Measurements from ENCODE around the gene ENOX1.

Gene ENOX1

DNA sequence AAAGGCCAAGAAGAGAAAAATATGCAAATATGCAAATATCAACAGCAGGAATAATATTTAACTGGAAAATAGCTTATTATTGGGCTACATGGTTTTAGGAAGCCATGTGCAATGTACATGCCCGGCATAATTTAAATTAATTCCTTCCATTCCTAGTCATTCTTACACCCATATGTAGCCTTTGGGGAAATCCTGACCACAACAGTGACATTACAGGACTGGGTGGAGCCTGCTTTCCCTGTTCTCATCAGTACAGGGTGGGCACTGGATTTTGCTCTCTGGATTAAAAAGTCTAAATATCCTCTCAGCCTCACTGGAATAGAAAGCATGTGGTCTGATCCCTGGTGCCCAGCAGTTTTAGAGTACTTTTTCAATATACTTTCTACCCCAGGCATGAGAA lies 565.2 kb downstream of the ENOX1 start:
- no peak for TF ChIP-seq LEF1 (IDR thresholded peaks at IDR 0.05; ENCODE audit: borderline replicate concordance)
- TF ChIP-seq BHLHE40 (IDR thresholded peaks at IDR 0.05; ENCODE audit: borderline replicate concordance), result no peak
- no peak for TF ChIP-seq CTBP1 (IDR thresholded peaks at IDR 0.05; ENCODE audit: borderline replicate concordance)
- TF ChIP-seq, protein P1, sequence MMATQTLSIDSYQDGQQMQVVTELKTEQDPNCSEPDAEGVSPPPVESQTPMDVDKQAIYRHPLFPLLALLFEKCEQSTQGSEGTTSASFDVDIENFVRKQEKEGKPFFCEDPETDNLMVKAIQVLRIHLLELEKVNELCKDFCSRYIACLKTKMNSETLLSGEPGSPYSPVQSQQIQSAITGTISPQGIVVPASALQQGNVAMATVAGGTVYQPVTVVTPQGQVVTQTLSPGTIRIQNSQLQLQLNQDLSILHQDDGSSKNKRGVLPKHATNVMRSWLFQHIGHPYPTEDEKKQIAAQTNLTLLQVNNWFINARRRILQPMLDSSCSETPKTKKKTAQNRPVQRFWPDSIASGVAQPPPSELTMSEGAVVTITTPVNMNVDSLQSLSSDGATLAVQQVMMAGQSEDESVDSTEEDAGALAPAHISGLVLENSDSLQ (IDR thresholded peaks at IDR 0.05), result no peak
- TF ChIP-seq FOXM1 (IDR thresholded peaks at IDR 0.05; ENCODE audit: borderline replicate concordance), result no peak
- TF ChIP-seq FOXA1 (IDR thresholded peaks at IDR 0.05), result no peak
- TF ChIP-seq FOXK2 (IDR thresholded peaks at IDR 0.05), result no peak
- TF ChIP-seq ZNF384 (IDR thresholded peaks at IDR 0.05), result no peak
- no peak for TF ChIP-seq NFRKB (IDR thresholded peaks at IDR 0.05)
- no peak for TF ChIP-seq SP1 (IDR thresholded peaks at IDR 0.05)
- TF ChIP-seq L3MBTL2 (conservative IDR thresholded peaks at IDR 0.05), result no peak
- TF ChIP-seq HDGF (IDR thresholded peaks at IDR 0.05; ENCODE audit: borderline replicate concordance), result no peak
- TF ChIP-seq SUZ12 (IDR thresholded peaks at IDR 0.05), result no peak

DNA sequence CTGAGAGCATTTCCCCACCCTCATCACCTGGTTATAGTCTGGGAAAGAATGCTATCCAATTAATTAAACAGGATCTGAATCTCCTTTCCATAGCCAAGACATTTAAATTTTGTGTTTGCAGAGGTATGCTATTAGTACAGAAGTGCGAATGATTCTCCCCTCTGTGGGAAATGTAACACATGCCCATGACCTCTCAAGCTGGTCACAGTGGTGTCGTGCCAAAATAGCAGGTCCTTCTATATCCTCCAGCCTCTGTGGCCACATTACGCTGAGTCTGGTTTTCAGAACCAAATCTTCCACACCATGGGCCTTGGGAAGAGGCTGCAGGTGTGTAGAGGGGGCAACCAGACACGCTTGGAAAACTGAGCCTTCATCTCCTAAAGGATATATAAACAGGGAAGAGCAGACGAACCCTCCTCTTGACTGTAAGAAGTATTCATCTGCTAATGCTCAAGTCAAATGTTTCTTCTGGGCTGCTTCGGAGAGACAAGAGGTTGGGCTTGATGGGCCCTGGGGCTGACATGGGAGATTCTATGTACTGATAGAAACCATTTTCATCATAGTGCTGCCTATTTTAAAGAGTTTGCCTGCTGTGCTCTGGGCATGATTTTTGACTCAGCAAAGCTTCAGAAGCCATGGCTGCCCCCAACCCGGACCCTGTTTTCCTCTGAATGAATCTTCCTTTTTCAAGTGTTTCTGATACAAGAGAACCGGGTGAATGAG lies 565.7 kb downstream of the ENOX1 start:
- POLR2A ChIA-PET, result no interaction called here
- DNase-seq (ENCODE audit: extremely low spot score), result no peak
- no peak for TF ChIP-seq FOXK2 (IDR thresholded peaks at IDR 0.05)
- TF ChIP-seq ZNF384 (IDR thresholded peaks at IDR 0.05), result no peak
- TF ChIP-seq SP1 (IDR thresholded peaks at IDR 0.05), result no peak
- TF ChIP-seq NFRKB (IDR thresholded peaks at IDR 0.05), result no peak
- no peak for TF ChIP-seq HDGF (IDR thresholded peaks at IDR 0.05; ENCODE audit: borderline replicate concordance)
- CTCF ChIA-PET, result no interaction called here

More for the DNA sequence above, 565.2 kb downstream of the ENOX1 start:
- no peak for DNase-seq (ENCODE audit: extremely low spot score)
- POLR2A ChIA-PET, result no interaction called here
- CTCF ChIA-PET, result no interaction called here

DNA sequence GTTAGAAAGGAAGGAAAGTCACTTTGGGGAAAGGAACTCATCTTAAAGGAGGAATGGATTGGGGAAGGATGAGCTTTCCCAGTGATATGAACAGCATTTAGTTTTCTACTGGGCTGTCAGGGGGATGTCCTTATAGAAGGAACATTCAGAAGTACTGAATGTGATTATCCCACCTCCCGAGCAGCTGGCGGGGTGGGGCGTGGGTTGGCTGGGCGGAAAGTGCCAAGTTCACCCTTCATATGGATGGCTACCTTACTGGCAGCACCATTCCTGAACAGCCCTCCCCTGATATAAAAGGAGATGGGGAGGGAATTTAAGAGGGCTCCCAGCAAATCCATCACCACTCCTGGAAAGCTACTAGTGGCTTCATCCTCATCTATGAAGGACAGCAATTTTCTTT lies 572.6 kb downstream of the ENOX1 start:
- CTCF ChIA-PET, result no interaction called here
- TF ChIP-seq FOXM1 (IDR thresholded peaks at IDR 0.05; ENCODE audit: borderline replicate concordance), result no peak
- no peak for TF ChIP-seq SP1 (IDR thresholded peaks at IDR 0.05)
- TF ChIP-seq FOXA1 (IDR thresholded peaks at IDR 0.05), result no peak
- TF ChIP-seq LEF1 (IDR thresholded peaks at IDR 0.05; ENCODE audit: borderline replicate concordance), result no peak
- no peak for TF ChIP-seq BHLHE40 (IDR thresholded peaks at IDR 0.05; ENCODE audit: borderline replicate concordance)
- no peak for TF ChIP-seq NFRKB (IDR thresholded peaks at IDR 0.05)
- no peak for TF ChIP-seq HDGF (IDR thresholded peaks at IDR 0.05; ENCODE audit: borderline replicate concordance)
- no peak for TF ChIP-seq ARNT (IDR thresholded peaks at IDR 0.05)
- DNase-seq (ENCODE audit: extremely low spot score), result no peak
- POLR2A ChIA-PET, result no interaction called here

DNA sequence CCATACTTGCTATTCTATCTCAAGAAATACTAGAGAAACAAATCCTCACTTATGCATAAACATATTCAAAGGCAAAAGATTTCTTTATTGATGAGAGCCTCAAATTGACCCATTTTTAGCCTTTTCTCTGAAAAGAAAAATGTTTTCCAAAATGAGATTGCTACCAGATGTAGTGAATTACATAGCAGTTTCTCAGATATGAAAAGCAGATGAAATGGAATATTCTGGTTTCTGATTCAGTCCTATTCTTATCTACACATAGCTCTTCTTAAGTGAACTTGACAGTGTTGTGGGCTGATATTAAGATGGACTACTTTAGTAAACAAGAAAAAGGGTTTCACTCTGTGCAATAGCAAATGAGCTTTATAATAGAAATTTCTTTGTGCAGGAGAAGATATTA lies 579.9 kb downstream of the ENOX1 start:
- ChIA-PET POLR2A (no interaction called here), CTCF (no interaction called here)
- no peak for DNase-seq (ENCODE audit: extremely low spot score)
- no peak for TF ChIP-seq ARNT (IDR thresholded peaks at IDR 0.05)

DNA sequence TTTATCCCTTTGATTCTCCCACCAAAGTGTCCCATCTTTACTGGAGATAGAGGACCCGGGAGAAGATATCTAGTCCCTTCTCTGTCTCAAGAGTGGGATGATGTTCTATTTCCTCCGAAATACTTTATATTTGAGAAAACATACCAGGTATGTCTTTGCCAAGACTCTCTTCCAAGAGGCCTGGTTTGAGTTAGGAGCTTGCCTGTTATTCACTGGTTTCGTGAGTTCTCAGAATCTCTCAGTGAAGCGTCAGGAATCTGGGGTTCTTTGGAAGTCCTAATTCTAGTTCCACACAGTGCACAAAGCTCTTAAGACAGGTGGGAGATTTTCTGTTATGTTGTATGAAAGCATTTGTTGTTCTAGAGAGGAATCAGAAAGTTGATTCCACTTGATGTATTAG lies 581.4 kb downstream of the ENOX1 start:
- DNase-seq (ENCODE audit: extremely low spot score), result no peak
- POLR2A ChIA-PET, result no interaction called here
- TF ChIP-seq SUZ12 (IDR thresholded peaks at IDR 0.05) (no peak), HDGF (IDR thresholded peaks at IDR 0.05; ENCODE audit: borderline replicate concordance) (no peak), TARDBP (IDR thresholded peaks at IDR 0.05) (no peak), FOXM1 (IDR thresholded peaks at IDR 0.05; ENCODE audit: borderline replicate concordance) (no peak), ELF4 (IDR thresholded peaks at IDR 0.05) (no peak), SP1 (IDR thresholded peaks at IDR 0.05) (no peak), CTBP1 (IDR thresholded peaks at IDR 0.05; ENCODE audit: borderline replicate concordance) (no peak), ZNF384 (IDR thresholded peaks at IDR 0.05) (no peak), FOXA1 (IDR thresholded peaks at IDR 0.05) (no peak), ARNT (IDR thresholded peaks at IDR 0.05) (no peak)
- CTCF ChIA-PET, result no interaction called here

DNA sequence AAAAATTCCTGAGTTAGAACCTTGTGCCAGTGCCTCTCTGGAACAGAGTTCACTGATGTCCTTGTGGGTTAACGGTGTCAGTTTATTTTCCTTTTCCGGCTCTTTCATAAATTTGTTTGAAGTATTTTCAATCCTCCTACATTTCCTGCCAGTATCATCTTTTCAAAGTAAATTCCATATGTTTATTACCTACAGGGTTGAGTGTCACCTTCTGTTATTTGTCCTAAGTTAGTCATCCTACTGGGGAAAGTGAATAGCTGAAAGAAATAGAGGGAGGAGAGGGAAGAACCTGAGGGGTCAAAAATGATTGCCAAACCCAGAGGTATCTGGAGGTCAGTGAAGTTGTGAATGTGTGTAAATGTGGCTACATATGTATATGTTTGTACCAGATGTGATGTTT lies 582.2 kb downstream of the ENOX1 start:
- POLR2A ChIA-PET, result no interaction called here
- TF ChIP-seq BHLHE40 (IDR thresholded peaks at IDR 0.05; ENCODE audit: borderline replicate concordance) (no peak), ZNF384 (IDR thresholded peaks at IDR 0.05) (no peak), FOXA1 (IDR thresholded peaks at IDR 0.05) (no peak), NFRKB (IDR thresholded peaks at IDR 0.05) (no peak), HDGF (IDR thresholded peaks at IDR 0.05; ENCODE audit: borderline replicate concordance) (no peak), SUZ12 (IDR thresholded peaks at IDR 0.05) (no peak), FOXK2 (IDR thresholded peaks at IDR 0.05) (no peak), TARDBP (IDR thresholded peaks at IDR 0.05) (no peak), SP1 (IDR thresholded peaks at IDR 0.05) (no peak), ARNT (IDR thresholded peaks at IDR 0.05) (no peak), LEF1 (IDR thresholded peaks at IDR 0.05; ENCODE audit: borderline replicate concordance) (no peak), ELF4 (IDR thresholded peaks at IDR 0.05) (no peak), FOXM1 (IDR thresholded peaks at IDR 0.05; ENCODE audit: borderline replicate concordance) (no peak), CTBP1 (IDR thresholded peaks at IDR 0.05; ENCODE audit: borderline replicate concordance) (no peak)
- TF ChIP-seq, protein P1 (IDR thresholded peaks at IDR 0.05), result no peak
- CTCF ChIA-PET, result no interaction called here

DNA sequence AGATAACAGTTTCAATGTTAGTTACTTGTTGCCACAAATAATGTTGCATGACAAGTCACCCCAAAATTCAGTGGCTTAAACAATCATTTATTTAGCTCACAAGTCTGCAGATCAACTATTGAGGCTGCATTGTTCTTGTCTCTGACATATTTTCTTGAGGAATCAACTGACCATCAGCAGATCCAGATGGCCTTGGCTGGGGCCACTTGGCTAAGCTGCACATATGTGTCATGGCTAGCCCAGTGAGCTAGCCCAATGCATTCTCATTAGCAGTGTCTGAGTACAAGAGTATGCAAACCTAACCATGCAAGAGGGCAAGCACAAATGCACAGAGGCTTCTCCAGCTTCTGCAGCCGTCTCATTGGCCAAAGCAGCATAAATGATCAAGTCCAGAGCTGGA lies 583.0 kb downstream of the ENOX1 start:
- TF ChIP-seq, protein P1 (IDR thresholded peaks at IDR 0.05), result no peak
- TF ChIP-seq NFRKB (IDR thresholded peaks at IDR 0.05) (no peak), FOXA1 (IDR thresholded peaks at IDR 0.05) (no peak), BHLHE40 (IDR thresholded peaks at IDR 0.05; ENCODE audit: borderline replicate concordance) (no peak), FOXM1 (IDR thresholded peaks at IDR 0.05; ENCODE audit: borderline replicate concordance) (no peak)
- ChIA-PET CTCF (interaction anchor here (0.6 kb wide), 1 partner anchor 27 kb away, joined by 3 read pairs; no protein-coding TSS in a partner anchor), POLR2A (no interaction called here)
- no peak for DNase-seq (ENCODE audit: extremely low spot score)

More for the DNA sequence above, 582.2 kb downstream of the ENOX1 start:
- no peak for DNase-seq (ENCODE audit: extremely low spot score)
